Trophoblast cell (in vitro differentiated cells and primary cell): ENCODE data around the gene C1orf74.

Experiments
- DNase-seq, 2 donors: peaks; one replicate each; pipeline ENCODE4 v3.0.0-alpha.2; 2016
- H2AFZ ChIP-seq: 2 replicates; pipeline ENCODE4 v1.6.1; 2013; ENCODE audit warnings: low read length, moderate library complexity, mild to moderate bottlenecking; ENCODE audit not compliant: insufficient read depth, poor library complexity
- H2AK5ac ChIP-seq: 2 replicates; pipeline ENCODE4 v1.6.1; 2013; ENCODE audit warnings: mild to moderate bottlenecking, low read length
- H2BK120ac ChIP-seq: 2 replicates; pipeline ENCODE4 v1.6.1; 2013; ENCODE audit warnings: low read length, mild to moderate bottlenecking, moderate library complexity; ENCODE audit not compliant: insufficient read depth, poor library complexity
- H2BK12ac ChIP-seq: 2 replicates; pipeline ENCODE4 v1.6.1; 2013; ENCODE audit warnings: mild to moderate bottlenecking, low read length, moderate library complexity
- H2BK5ac ChIP-seq: 2 replicates; pipeline ENCODE4 v1.6.1; 2013; ENCODE audit warnings: low read length, low read depth, moderate library complexity, mild to moderate bottlenecking; ENCODE audit not compliant: poor library complexity
- H3K14ac ChIP-seq: 2 replicates; pipeline ENCODE4 v1.6.1; 2013; ENCODE audit warnings: mild to moderate bottlenecking, low read length
- H3K18ac ChIP-seq: 2 replicates; pipeline ENCODE4 v1.6.1; 2013; ENCODE audit warnings: mild to moderate bottlenecking, low read length
- H3K23ac ChIP-seq: 2 replicates; pipeline ENCODE4 v1.6.1; 2013; ENCODE audit warnings: low read length
- H3K27ac ChIP-seq: 2 replicates; pipeline ENCODE4 v1.5.1; 2013; ENCODE audit warnings: low read depth, mild to moderate bottlenecking, inconsistent platforms, low read length, moderate library complexity
- H3K27me3 ChIP-seq: 2 replicates; pipeline ENCODE4 v1.6.1; 2013; ENCODE audit warnings: inconsistent platforms, mild to moderate bottlenecking, low read length, moderate library complexity; ENCODE audit not compliant: insufficient read depth
- H3K36me3 ChIP-seq, 2 experiments: 1 replicate in 1 of 2; 2 replicates in 1 of 2; pipeline ENCODE4 v1.6.1; 2013; ENCODE audit warnings: low read length in 2 of 2, mild to moderate bottlenecking in 2 of 2, moderate library complexity in 1 of 2; ENCODE audit not compliant: insufficient read depth in 2 of 2, control insufficient read depth in 1 of 2
- H3K4ac ChIP-seq: 2 replicates; pipeline ENCODE4 v1.6.1; 2013; ENCODE audit warnings: low read depth, mild to moderate bottlenecking, low read length, moderate library complexity
- H3K4me1 ChIP-seq, 2 experiments: 1 replicate in 1 of 2; 2 replicates in 1 of 2; pipeline ENCODE4 v1.6.1; 2013; ENCODE audit warnings: low read length in 2 of 2, mild to moderate bottlenecking in 2 of 2, moderate library complexity in 1 of 2; ENCODE audit not compliant: insufficient read depth in 2 of 2, control insufficient read depth in 1 of 2
- H3K4me2 ChIP-seq: 2 replicates; pipeline ENCODE4 v1.6.1; 2013; ENCODE audit warnings: inconsistent platforms, mild to moderate bottlenecking, low read length, moderate library complexity
- H3K4me3 ChIP-seq: 2 replicates; pipeline ENCODE4 v1.5.1; 2013; ENCODE audit warnings: mild to moderate bottlenecking, low read depth, low read length, inconsistent platforms
- H3K79me1 ChIP-seq: one replicate; pipeline ENCODE4 v1.6.1; 2013; ENCODE audit warnings: low read length
- H3K79me2 ChIP-seq: 2 replicates; pipeline ENCODE4 v1.6.1; 2013; ENCODE audit warnings: low read length, mild to moderate bottlenecking; ENCODE audit not compliant: control insufficient read depth, insufficient read depth, poor library complexity
- H3K9ac ChIP-seq: 2 replicates; pipeline ENCODE4 v1.6.1; 2013; ENCODE audit warnings: mild to moderate bottlenecking, low read length
- H3K9me3 ChIP-seq: 2 replicates; pipeline ENCODE4 v1.6.1; 2013; ENCODE audit warnings: low read depth, mild to moderate bottlenecking, control low read depth, inconsistent platforms, low read length; ENCODE audit not compliant: insufficient read depth
- H4K12ac ChIP-seq: 2 replicates; pipeline ENCODE4 v1.6.1; 2013; ENCODE audit warnings: low read depth, mild to moderate bottlenecking, low read length, moderate library complexity
- H4K8ac ChIP-seq: 2 replicates; pipeline ENCODE4 v1.6.1; 2013; ENCODE audit warnings: low read depth, mild to moderate bottlenecking, low read length, moderate library complexity
- H4K91ac ChIP-seq: one replicate; pipeline ENCODE4 v1.6.1; 2013; ENCODE audit warnings: low read depth, mild to moderate bottlenecking, low read length, moderate library complexity
- WGBS: extraction: QIAGEN DNeasy Blood & Tissue Kit; methylation state at CpG from one replicate; pipeline ENCODE4 v1.1.7; 2013; ENCODE audit warnings: missing lambda C conversion rate; ENCODE audit not compliant: insufficient read length, insufficient coverage; ENCODE audit errors: extremely low coverage; 5-methylcytosine and 5-hydroxymethylcytosine counted together

Gene C1orf74

DNA sequence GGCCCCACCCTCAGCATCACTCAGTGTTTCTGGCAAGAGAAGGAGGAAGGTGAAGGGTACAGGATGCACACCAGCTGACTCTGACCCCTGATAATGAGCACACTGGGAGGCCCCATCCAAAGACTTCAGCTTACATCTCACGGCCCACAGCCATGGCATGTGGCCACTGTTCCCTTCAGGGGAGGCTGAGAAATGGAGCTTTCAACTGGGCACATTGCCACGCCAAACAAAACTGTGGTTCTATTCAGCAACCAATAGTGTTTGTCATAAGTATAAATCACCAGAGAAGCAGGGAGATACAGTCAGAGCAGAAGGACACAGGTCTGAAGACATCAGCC is 41.2 kb downstream of the C1orf74 start:
- Histone ChIP-seq H4K8ac (no peak overlapping the region), H3K79me2 (no peaks in the 10 kb centered on the region), H3K4me2 (no peak overlapping the region), H4K12ac (no peak overlapping the region), H3K23ac (no peak overlapping the region), H2AFZ (no peak overlapping the region), H2BK120ac (no peak overlapping the region), H3K4ac (no peak overlapping the region), H3K36me3 (no peaks in the 10 kb centered on the region), H3K14ac (no peak overlapping the region), H3K9me3 (peaks cover 3% of the 10 kb centered on the region), H4K91ac (no peak overlapping the region), H3K27me3 (no peaks in the 10 kb centered on the region), H3K9ac (no peak overlapping the region), H3K18ac (no peak overlapping the region), H3K4me3 (no peak overlapping the region), H2AK5ac (no peak overlapping the region), H3K27ac (no peak overlapping the region), H3K79me1 (peaks cover 3% of the 10 kb centered on the region), H3K4me1 (peaks cover 4 to 5% of the 10 kb centered on the region in 2 experiments), H2BK5ac (no peak overlapping the region), H2BK12ac (no peak overlapping the region)
- no CpG with 5 or more reads among the region's 2 CpGs for WGBS
- no peak for DNase-seq

DNA sequence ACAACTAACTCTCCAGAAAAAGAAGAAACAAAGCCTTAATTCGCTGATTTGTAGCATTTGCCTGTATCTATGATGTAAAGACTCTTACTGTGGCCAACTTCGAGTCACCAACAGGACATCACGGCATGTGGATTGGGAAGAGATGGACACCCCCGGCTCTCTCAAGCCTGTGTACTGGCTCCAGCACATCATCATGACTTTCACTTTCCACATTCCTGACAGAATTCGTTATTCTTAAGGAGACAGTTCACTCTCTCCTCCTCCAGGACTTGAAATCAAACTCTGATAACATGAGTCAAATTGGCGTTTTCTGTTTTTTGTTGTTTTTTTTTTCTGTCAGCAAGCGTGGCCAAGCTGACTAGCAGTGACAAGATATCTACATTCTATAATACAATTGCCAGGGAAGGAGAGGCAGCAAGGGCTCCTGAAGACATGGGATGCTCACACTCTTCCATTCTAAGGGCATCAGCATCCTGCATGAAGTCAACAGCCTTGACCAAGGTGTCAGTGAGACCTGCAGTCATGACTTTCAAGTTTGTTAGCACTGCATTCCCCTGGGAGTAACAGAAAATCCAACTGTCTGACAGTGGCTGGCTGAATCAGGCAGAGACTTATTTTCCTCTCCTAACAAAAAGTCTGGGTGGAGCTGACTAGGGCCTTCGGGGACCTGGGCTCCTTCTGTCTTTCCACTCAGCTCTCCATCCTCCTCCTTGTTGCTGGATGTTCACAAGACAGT is 41.8 kb downstream of the C1orf74 start:
- Histone ChIP-seq H4K8ac (no peak overlapping the region), H3K18ac (no peak overlapping the region), H3K14ac (no peak overlapping the region), H3K4ac (no peak overlapping the region), H3K4me2 (no peak overlapping the region), H2BK12ac (no peak overlapping the region), H3K4me1 (peaks cover 2 to 3% of the 10 kb centered on the region in 2 experiments), H3K79me2 (no peaks in the 10 kb centered on the region), H2AK5ac (no peak overlapping the region), H4K91ac (no peak overlapping the region), H3K27ac (no peak overlapping the region), H3K79me1 (peaks cover 2% of the 10 kb centered on the region), H2BK120ac (no peak overlapping the region), H4K12ac (no peak overlapping the region), H3K9ac (no peak overlapping the region), H2BK5ac (no peak overlapping the region), H3K23ac (no peak overlapping the region), H3K9me3 (peaks cover 3% of the 10 kb centered on the region), H3K36me3 (no peaks in the 10 kb centered on the region), H2AFZ (no peak overlapping the region), H3K27me3 (no peaks in the 10 kb centered on the region), H3K4me3 (no peak overlapping the region)
- no CpG with 5 or more reads among the region's 8 CpGs for WGBS
- DNase-seq: no peak

- Histone ChIP-seq H2AFZ (no peak overlapping the region), H3K4me1 (no peaks in the 10 kb centered on the region), H3K4ac (no peak overlapping the region), H3K27me3 (no peaks in the 10 kb centered on the region), H3K36me3 (no peaks in the 10 kb centered on the region), H3K79me1 (no peaks in the 10 kb centered on the region), H3K9ac (no peak overlapping the region), H2BK120ac (no peak overlapping the region), H3K14ac (no peak overlapping the region), H3K79me2 (no peaks in the 10 kb centered on the region), H4K8ac (no peak overlapping the region), H2BK12ac (no peak overlapping the region), H4K91ac (no peak overlapping the region), H2AK5ac (no peak overlapping the region), H2BK5ac (no peak overlapping the region), H3K4me2 (no peak overlapping the region), H3K27ac (no peak overlapping the region), H3K9me3 (peaks cover 3% of the 10 kb centered on the region), H3K18ac (no peak overlapping the region), H3K23ac (no peak overlapping the region), H3K4me3 (no peak overlapping the region), H4K12ac (no peak overlapping the region)
- DNase-seq: no peak
- WGBS: no CpG with 5 or more reads among the region's 2 CpGs
Observed at GRCh38 chr1:209741889-209742288, 42.5 kb downstream of the C1orf74 start.

DNA sequence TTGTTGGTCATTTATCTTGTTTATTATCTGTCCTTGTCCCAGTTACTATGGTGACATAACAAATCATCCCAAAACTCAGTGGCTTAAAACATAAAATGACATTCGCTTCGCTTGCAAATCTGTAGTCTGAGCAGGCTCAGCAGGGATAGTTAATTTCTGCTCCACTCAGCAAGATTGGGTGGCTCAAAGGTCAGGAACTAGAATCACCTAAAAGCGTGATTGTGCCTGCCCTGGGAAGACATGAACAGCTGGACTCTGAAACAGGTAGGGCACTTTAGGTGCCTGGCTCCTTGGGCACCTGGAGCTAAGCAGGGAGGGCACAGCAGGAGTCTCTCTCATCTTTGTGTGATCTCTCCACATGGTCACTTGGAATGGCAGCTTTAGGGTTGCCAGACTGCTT is 43.2 kb downstream of the C1orf74 start:
- H3K79me2 ChIP-seq: no peaks in the 10 kb centered on the region
- no peaks in the 10 kb centered on the region for H3K79me1 ChIP-seq
- H3K9me3 ChIP-seq: peaks cover 3% of the 10 kb centered on the region
- H3K23ac ChIP-seq: no peak overlapping the region
- H4K8ac ChIP-seq: no peak overlapping the region
- no peak overlapping the region for H3K18ac ChIP-seq
- no peak for DNase-seq
- no CpG with 5 or more reads among the region's 3 CpGs for WGBS
- H2BK12ac ChIP-seq: no peak overlapping the region
- H3K4me2 ChIP-seq: no peak overlapping the region
- no peak overlapping the region for H2BK120ac ChIP-seq
- H4K91ac ChIP-seq: no peak overlapping the region
- H2BK5ac ChIP-seq: no peak overlapping the region
- H3K4me1 ChIP-seq: no peaks in the 10 kb centered on the region
- H3K27me3 ChIP-seq: no peaks in the 10 kb centered on the region
- no peak overlapping the region for H3K14ac ChIP-seq
- H2AK5ac ChIP-seq: no peak overlapping the region
- H3K4me3 ChIP-seq: no peak overlapping the region
- no peak overlapping the region for H2AFZ ChIP-seq
- H3K4ac ChIP-seq: no peak overlapping the region
- no peak overlapping the region for H3K9ac ChIP-seq
- no peak overlapping the region for H3K27ac ChIP-seq
- no peaks in the 10 kb centered on the region for H3K36me3 ChIP-seq
- H4K12ac ChIP-seq: no peak overlapping the region
